GM23338 (cell line): Measurements from ENCODE around the gene SYK. TPM values are rescaled to one million over a fixed set of nuclear protein-coding genes. Genes with fewer than 3 reads are reported as not detected.

Experiments
- ATAC-seq: fragments of 200-7000 bp; cut with Tn5 transposase; 3 replicates; pipeline ENCODE4 v1.9.1; 2020
- DNase-seq: peaks from one replicate; pipeline ENCODE4 v3.0.0-alpha.2; 2015; ENCODE audit warnings: low spot score
- H2AFZ ChIP-seq: fragments of 200-600 bp; sonication (generic); 2 replicates; pipeline ENCODE4 v1.8.0; 2016; ENCODE audit warnings: antibody characterized with exemption, mild to moderate bottlenecking, moderate library complexity
- H3F3A ChIP-seq: fragments of 200-600 bp; sonication (generic); replicated peaks from 2 replicates; pipeline ENCODE4 v1.8.0; 2017; ENCODE audit warnings: antibody characterized with exemption, mixed run types, low read depth
- H3K27ac ChIP-seq: fragments of 200-600 bp; sonication (generic); 2 replicates; pipeline ENCODE4 v1.6.1; 2016; ENCODE audit warnings: low read depth
- H3K27me3 ChIP-seq: fragments of 200-600 bp; sonication (generic); 2 replicates; pipeline ENCODE4 v1.8.0; 2016; ENCODE audit warnings: mild to moderate bottlenecking, mixed run types, moderate library complexity; ENCODE audit not compliant: insufficient read depth
- H3K36me3 ChIP-seq: fragments of 200-600 bp; sonication (generic); 2 replicates; pipeline ENCODE4 v1.8.0; 2016; ENCODE audit warnings: mild to moderate bottlenecking; ENCODE audit not compliant: insufficient read depth
- H3K4me1 ChIP-seq: fragments of 200-600 bp; sonication (generic); 2 replicates; pipeline ENCODE4 v1.8.0; 2016; ENCODE audit warnings: mild to moderate bottlenecking, moderate library complexity; ENCODE audit not compliant: insufficient read depth
- H3K4me2 ChIP-seq: fragments of 200-600 bp; sonication (generic); 2 replicates; pipeline ENCODE4 v1.7.1; 2017; ENCODE audit warnings: mixed run types
- H3K4me3 ChIP-seq: fragments of 200-600 bp; sonication (generic); 2 replicates; pipeline ENCODE4 v1.6.1; 2016; ENCODE audit warnings: mixed run types
- H3K79me2 ChIP-seq: fragments of 200-600 bp; sonication (generic); replicated peaks from 2 replicates; pipeline ENCODE4 v1.8.0; 2017; ENCODE audit warnings: mild to moderate bottlenecking; ENCODE audit not compliant: insufficient read depth
- H3K9me2 ChIP-seq: fragments of 200-600 bp; sonication (generic); 2 replicates; pipeline ENCODE4 v1.8.0; 2017; ENCODE audit not compliant: insufficient read depth
- H4K20me1 ChIP-seq: fragments of 200-600 bp; sonication (generic); replicated peaks from 2 replicates; pipeline ENCODE4 v1.8.0; 2017; ENCODE audit warnings: mild to moderate bottlenecking; ENCODE audit not compliant: insufficient read depth
- H3K27ac Mint-ChIP-seq: 2 replicates; pipeline ENCODE4 v1.8.0; 2020; ENCODE audit warnings: inconsistent platforms, mild to moderate bottlenecking, moderate library complexity, mixed read lengths
- H3K27me3 Mint-ChIP-seq: 3 replicates; pipeline ENCODE4 v1.8.0; 2022; ENCODE audit warnings: low read depth, mild to moderate bottlenecking, moderate library complexity, mixed read lengths, inconsistent platforms; ENCODE audit not compliant: insufficient read depth, poor library complexity
- H3K36me3 Mint-ChIP-seq: 3 replicates; pipeline ENCODE4 v1.8.0; 2021; ENCODE audit warnings: low read depth, mild to moderate bottlenecking, inconsistent platforms, moderate library complexity, mixed read lengths
- H3K4me1 Mint-ChIP-seq: 3 replicates; pipeline ENCODE4 v1.8.0; 2020; ENCODE audit warnings: mild to moderate bottlenecking, inconsistent platforms, mixed read lengths
- H3K4me3 Mint-ChIP-seq: 3 replicates; pipeline ENCODE4 v1.8.0; 2021; ENCODE audit warnings: moderate library complexity, mild to moderate bottlenecking, inconsistent platforms, mixed read lengths
- H3K9me3 Mint-ChIP-seq: 3 replicates; pipeline ENCODE4 v1.8.0; 2020; ENCODE audit warnings: moderate library complexity, mild to moderate bottlenecking, inconsistent platforms, mixed read lengths
- CTCF ChIP-seq, 2 experiments: fragments of 200-600 bp in 1 of 2; sonication (generic) in 1 of 2; conservative IDR thresholded peaks; 2 replicates each; pipeline versions ENCODE4 v1.5.1 to v1.6.1; 2016 to 2017; ENCODE audit warnings: antibody characterized with exemption in 2 of 2, low read depth in 2 of 2, mild to moderate bottlenecking in 2 of 2, moderate library complexity in 1 of 2
- ETS1 ChIP-seq: IDR thresholded peaks from 2 replicates; pipeline ENCODE4 v1.6.1; 2016; ENCODE audit warnings: antibody characterized with exemption
- NANOG ChIP-seq: IDR thresholded peaks from 2 replicates; pipeline ENCODE4 v1.6.1; 2016; ENCODE audit warnings: antibody characterized with exemption, borderline replicate concordance
- POLR2AphosphoS5 ChIP-seq: IDR thresholded peaks from 2 replicates; pipeline ENCODE4 v1.6.1; 2016; ENCODE audit warnings: antibody characterized with exemption, low read depth
- REST ChIP-seq: IDR thresholded peaks from one replicate; pipeline ENCODE4 v1.6.1; 2018; ENCODE audit warnings: antibody characterized with exemption; ENCODE audit not compliant: unreplicated experiment
- STAT1 ChIP-seq: IDR thresholded peaks from one replicate; pipeline ENCODE4 v1.6.1; 2016; ENCODE audit warnings: antibody characterized with exemption; ENCODE audit not compliant: unreplicated experiment
- ZNF114 ChIP-seq: fragments of 250-450 bp; sonication (Bioruptor Pico); IDR thresholded peaks from 2 replicates; pipeline ENCODE4 v1.5.0; 2020; ENCODE audit warnings: mild to moderate bottlenecking, moderate library complexity
- ZNF331 ChIP-seq: fragments of 250-450 bp; sonication (Bioruptor Pico); IDR thresholded peaks from 2 replicates; pipeline ENCODE4 v1.5.0; 2020; ENCODE audit warnings: low read depth, mild to moderate bottlenecking, moderate library complexity
- polyA plus RNA-seq: library from polyadenylated mRNA; unstranded; fragments of >200 nt; fragmentation: Nextera tagmentation; extraction: Ambion mirVana; gene quantifications from 2 replicates; pipeline ENCODE4 v1.2.1, GENCODE V29; 2016
- total RNA-seq: library from RNA; depleted of rRNA; stranded (reverse); fragments of >200 nt; shearing (Covaris generic); gene quantifications from 2 replicates; pipeline ENCODE4 v1.2.3, GENCODE V29; 2014

SYK gene
- total and polyA plus RNA-seq, 2 experiments from 2014 or later: 1.5 to 5.8 TPM

- Histone ChIP-seq H3K27me3 (no peaks in the 10 kb centered on the region), H3K4me3 (no peak overlapping the region), H2AFZ (no peak overlapping the region), H3F3A (no peaks in the 10 kb centered on the region), H3K79me2 (no peaks in the 10 kb centered on the region), H3K9me2 (no peaks in the 10 kb centered on the region), H3K4me2 (no peak overlapping the region), H4K20me1 (no peaks in the 10 kb centered on the region), H3K4me1 (no peaks in the 10 kb centered on the region), H3K36me3 (no peaks in the 10 kb centered on the region), H3K27ac (no peak overlapping the region)
- H3K9me3 Mint-ChIP-seq: no peaks in the 10 kb centered on the region
- TF ChIP-seq ETS1 (no peak), POLR2AphosphoS5 (no peak), ZNF331 (CRISPR knock-in tag) (no peak)
- DNase-seq: no peak
- ATAC-seq: no peak
- H3K27ac Mint-ChIP-seq: no peak overlapping the region
- H3K4me1 Mint-ChIP-seq: peaks cover 9% of the 10 kb centered on the region; the same call in 2 of the 3 replicates
- peaks cover 3% of the 10 kb centered on the region for H3K27me3 Mint-ChIP-seq
- H3K4me3 Mint-ChIP-seq: no peak overlapping the region
- no peaks in the 10 kb centered on the region for H3K36me3 Mint-ChIP-seq
Observed at GRCh38 chr9:90810691-90811090, 9.1 kb downstream of the SYK start.

DNA sequence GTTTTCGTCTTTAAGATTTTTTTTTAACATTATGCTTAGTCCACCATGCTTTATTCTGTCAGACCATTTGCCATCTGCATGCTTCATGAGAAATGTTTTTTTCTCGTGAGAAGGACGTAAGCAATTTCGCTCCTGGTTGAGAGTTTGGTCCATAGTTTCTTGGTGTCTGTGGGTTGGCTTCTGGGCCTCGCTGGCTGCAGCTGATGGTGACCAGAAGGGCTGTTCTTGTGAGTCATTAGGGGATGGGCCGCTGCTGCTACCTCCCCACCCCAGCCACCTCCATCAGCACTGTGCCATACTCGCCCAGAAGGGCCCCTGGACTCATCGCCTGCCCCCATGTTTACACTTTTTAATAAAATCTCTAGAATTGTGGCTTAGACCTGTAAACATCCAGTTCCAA is 11.4 kb downstream of the SYK start:
- Histone ChIP-seq H2AFZ (no peak overlapping the region), H3K9me2 (no peaks in the 10 kb centered on the region), H3K27me3 (no peaks in the 10 kb centered on the region), H4K20me1 (no peaks in the 10 kb centered on the region), H3K27ac (no peak overlapping the region), H3K4me1 (no peaks in the 10 kb centered on the region), H3F3A (no peaks in the 10 kb centered on the region), H3K79me2 (no peaks in the 10 kb centered on the region), H3K36me3 (no peaks in the 10 kb centered on the region), H3K4me2 (no peak overlapping the region), H3K4me3 (no peak overlapping the region)
- no peak for DNase-seq
- H3K9me3 Mint-ChIP-seq: peaks cover 5% of the 10 kb centered on the region; the same call in 1 of the 3 replicates
- no peaks in the 10 kb centered on the region for H3K36me3 Mint-ChIP-seq
- H3K4me3 Mint-ChIP-seq: no peak overlapping the region
- peaks cover 3% of the 10 kb centered on the region for H3K27me3 Mint-ChIP-seq
- ATAC-seq: no peak
- peaks cover 13% of the 10 kb centered on the region; the same call in 2 of the 3 replicates for H3K4me1 Mint-ChIP-seq
- H3K27ac Mint-ChIP-seq: no peak overlapping the region
- TF ChIP-seq STAT1 (no peak), ETS1 (no peak), CTCF (conservative IDR thresholded peaks at IDR 0.05; ENCODE audit: low read depth in 2 of 2) (no peak), ZNF114 (CRISPR knock-in tag) (no peak), NANOG (no peak), REST (no peak)
